Spleen (tissue), 3 donors: Measurements from ENCODE around the gene CDC42BPA.

ENCODE experiments used
- POLR2A ChIP-seq, 3 donors: fragments of 450-650 bp; IDR thresholded peaks; one replicate each; pipeline ENCODE4 v1.5.1; 2017; ENCODE audit warnings: antibody characterized with exemption in 3 of 3, mild to moderate bottlenecking in 1 of 3
- POLR2AphosphoS5 ChIP-seq, 3 donors: sonication (generic); formaldehyde crosslinking; IDR thresholded peaks; one replicate each; pipeline ENCODE4 v1.5.1; 2017; ENCODE audit warnings: antibody characterized with exemption in 3 of 3

GRCh38 chr1:227255086-227255732, 63.1 kb downstream of the CDC42BPA start:
- TF ChIP-seq POLR2AphosphoS5 (IDR thresholded peaks at IDR 0.05) (no peak), POLR2A (IDR thresholded peaks at IDR 0.05) (no peak)
